Fibroblast of pulmonary artery (primary cell): ENCODE results near the gene BCL2L1.

Source experiments
- DNase-seq: peaks from one replicate; pipeline ENCODE4 v3.0.0-alpha.2; 2010; ENCODE audit warnings: low read depth
- H3K4me3 ChIP-seq: replicated peaks from 2 replicates; pipeline ENCODE4 v1.5.1; 2011; ENCODE audit warnings: low read depth, mild to moderate bottlenecking, control low read depth, low read length, moderate library complexity
- CTCF ChIP-seq: IDR thresholded peaks from 2 replicates; pipeline ENCODE4 v1.5.1; 2011; ENCODE audit warnings: mild to moderate bottlenecking, control low read depth, low read length, inconsistent platforms; ENCODE audit errors: missing control alignments

BCL2L1 gene

GRCh38 chr20:31722257-31723068 lies at the start of gene BCL2L1:
TSS of gene BCL2L1 (minus strand) at chr20:31722868. CDS start at chr20:31722218, 650 bp downstream.
- H3K4me3 ChIP-seq = peak within 1 kb of the TSS; percentile 79
- peak; percentile 82 for TF ChIP-seq CTCF
- peak; percentile 87 for DNase-seq

- DNase-seq = no peak
- no peak for TF ChIP-seq CTCF
- no peak overlapping the region for H3K4me3 ChIP-seq
These were observed 47.6 kb upstream of the BCL2L1 start for GRCh38 chr20:31770243-31770642.

GRCh38 chr20:31769681-31770080 lies 47.0 kb upstream of the BCL2L1 start:
- DNase-seq = no peak
- no peak overlapping the region for H3K4me3 ChIP-seq
- TF ChIP-seq CTCF = no peak

DNA sequence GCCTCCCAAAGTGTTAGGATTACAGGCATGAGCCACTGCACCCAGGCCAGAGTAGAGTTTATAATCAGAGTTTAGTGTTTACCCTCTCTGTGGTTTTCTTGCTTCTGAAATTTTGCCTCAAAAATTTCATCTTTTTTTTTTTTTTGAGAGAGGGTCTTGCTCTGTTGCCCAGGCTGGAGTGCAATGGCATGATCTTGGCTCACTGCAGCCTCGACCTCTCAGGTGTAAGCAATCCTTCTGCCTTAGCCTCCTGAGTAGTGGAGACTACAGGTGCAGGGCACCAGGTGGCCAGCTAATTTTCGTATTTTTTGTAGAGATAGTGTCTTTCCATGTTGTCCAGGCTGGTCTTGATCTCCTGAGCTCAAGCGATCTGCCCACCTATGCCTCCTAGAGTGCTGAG lies 45.1 kb upstream of the BCL2L1 start:
- no peak for DNase-seq
- TF ChIP-seq CTCF = no peak
- H3K4me3 ChIP-seq = no peak overlapping the region

DNA sequence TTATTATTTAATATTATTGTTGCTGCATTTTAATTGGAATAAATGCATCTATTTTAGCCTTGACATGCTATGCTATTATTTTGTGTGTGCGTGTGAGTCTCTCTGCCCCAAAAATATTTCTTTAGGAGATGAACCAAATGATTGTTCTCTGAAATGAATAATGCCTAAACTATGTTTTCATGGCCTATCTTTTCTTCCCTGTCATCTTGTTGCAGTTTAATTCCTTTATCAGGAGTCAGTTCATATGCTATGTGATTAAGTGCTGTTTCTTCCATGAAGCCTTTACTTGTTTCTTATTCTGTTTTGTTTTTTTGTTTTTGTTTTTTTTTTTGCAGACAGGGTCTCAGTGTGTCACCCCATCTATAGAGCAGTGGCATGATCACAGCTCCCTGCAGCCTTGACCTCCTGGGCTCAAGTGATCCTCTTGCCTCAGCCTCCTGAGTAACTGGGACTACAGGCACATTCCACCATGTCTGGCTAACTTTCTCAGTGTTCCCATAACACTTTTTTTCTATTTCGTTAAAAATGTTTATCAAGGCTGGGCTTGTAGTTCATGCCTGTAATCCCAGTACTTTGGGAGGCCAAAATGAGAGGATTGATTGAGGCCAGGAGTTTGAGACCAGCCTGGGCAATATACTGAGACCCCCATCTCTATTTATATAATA lies 42.1 kb upstream of the BCL2L1 start:
- no peak overlapping the region for H3K4me3 ChIP-seq
- peak; percentile 67 for DNase-seq
- no peak for TF ChIP-seq CTCF

- H3K4me3 ChIP-seq = no peak overlapping the region
- TF ChIP-seq CTCF = no peak
- DNase-seq = peak; percentile 65
These were observed 38.0 kb upstream of the BCL2L1 start for GRCh38 chr20:31760519-31761240.
